HG03520 (cell line): ENCODE data around the gene ZAP70.
"Not testable (repeated sequence)": the region's sequence is repeated elsewhere in the genome, so short reads cannot be mapped to it uniquely, and the experiment has no call there.

Source experiments
- ATAC-seq: cut with Tn5 transposase; IDR thresholded peaks from one replicate; pipeline ENCODE4 v1.9.1; 2021; ENCODE audit warnings: mild to moderate bottlenecking, moderate library complexity; ENCODE audit not compliant: unreplicated experiment

The ZAP70 gene

DNA sequence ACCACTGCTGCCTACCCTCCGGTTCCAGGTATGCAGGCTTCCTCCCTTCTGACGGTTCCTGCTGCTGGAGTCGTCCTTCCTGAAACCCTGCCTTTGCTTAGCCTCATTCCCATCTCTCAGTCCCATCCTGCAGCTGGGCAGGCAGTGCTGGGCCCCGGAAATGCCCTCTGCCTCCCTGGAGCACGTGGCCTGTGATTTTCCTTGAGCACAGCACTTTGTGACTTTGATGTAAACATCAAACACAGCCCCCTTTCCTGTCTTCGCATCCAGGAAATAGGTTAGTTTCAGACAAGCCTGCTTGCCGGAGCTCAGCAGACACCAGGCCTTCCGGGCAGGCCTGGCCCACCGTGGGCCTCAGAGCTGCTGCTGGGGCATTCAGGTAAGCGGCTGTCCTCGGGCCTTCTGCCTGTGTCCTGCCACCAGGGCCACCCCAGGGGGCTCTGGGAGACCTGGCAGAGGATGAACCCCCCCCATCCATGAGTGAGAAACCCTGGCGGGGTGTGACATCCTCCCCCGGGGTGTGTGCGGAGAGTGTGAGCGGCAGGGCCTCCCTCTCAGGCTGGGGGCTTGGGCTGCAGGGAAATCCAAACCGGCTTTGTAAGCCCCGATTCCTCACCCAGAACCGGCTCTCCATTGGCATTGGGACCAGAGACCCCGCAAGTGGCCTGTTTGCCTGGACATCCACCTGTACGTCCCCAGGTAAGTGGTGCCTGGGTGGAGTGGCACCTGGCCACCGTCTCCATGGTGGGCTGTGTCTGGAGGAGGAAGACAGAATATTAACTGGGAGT lies at the start of gene ZAP70:
Gene ZAP70, plus strand, starts transcription at position 281 of the 788 bp plus-strand sequence. CDS start 10,461 bp downstream, outside the sequence.
- no peak for ATAC-seq

- ATAC-seq, result no peak
Measured at GRCh38 chr2:97663626-97663961, 49.8 kb upstream of the ZAP70 start.

- peak; percentile 79 for ATAC-seq
Measured at GRCh38 chr2:97663962-97664635, 49.3 kb upstream of the ZAP70 start, which contains the start of gene ACTR1B. Gene ACTR1B (minus strand): TSS chr2:97664044. CDS start chr2:97663890, 154 bp downstream.

GRCh38 chr2:97664636-97664970 lies 48.8 kb upstream of the ZAP70 start:
- no peak for ATAC-seq

DNA sequence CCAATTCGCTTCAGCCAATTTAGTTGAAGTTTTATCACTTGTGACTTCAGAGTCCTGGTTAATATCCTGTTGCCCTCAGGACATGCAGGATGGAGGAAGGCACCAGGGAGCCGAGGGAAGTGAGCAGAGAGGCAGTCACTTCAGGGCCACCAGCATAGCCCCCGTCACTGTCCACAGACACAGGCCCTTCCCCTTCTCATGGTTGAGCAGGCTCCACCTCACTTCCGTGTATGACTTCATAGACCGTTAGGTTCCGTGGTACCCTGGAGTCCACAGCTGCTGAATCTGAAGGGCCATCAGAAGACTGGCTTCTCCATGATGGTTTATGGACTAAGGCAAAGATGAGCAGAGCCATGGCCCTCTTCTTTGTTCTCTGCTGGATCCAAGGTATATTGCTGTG lies 43.9 kb upstream of the ZAP70 start, which contains the start of gene C2orf92:
Gene C2orf92, plus strand, starts transcription at position 266 of the 400 bp plus-strand sequence. Its CDS starts 76 bp downstream, at position 342.
- ATAC-seq, result no peak

GRCh38 chr2:97670471-97670870 lies 42.9 kb upstream of the ZAP70 start:
- no peak for ATAC-seq

DNA sequence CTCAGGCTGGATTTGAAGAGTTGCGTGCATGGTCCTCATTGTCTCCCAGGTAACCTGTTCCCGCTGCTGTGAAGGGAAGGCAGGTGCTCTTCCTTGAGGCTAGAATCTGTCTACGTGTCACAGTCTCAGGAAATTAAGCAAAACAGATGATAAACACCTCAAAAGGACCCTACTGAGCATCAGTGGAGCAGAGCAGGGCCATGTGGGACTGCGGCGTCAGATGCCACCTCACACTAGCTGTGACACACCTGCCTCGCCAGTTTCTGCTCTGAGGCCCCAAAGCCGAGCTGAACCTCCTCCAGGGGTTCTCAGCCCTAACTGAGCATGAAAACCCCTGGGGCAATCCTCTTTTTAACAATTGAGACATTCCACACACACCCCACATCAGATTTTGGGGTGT lies 41.9 kb upstream of the ZAP70 start:
- ATAC-seq, result no peak

GRCh38 chr2:97672606-97673140 lies 40.7 kb upstream of the ZAP70 start:
- not testable (repeated sequence) for ATAC-seq

GRCh38 chr2:97673182-97673914 lies 40.0 kb upstream of the ZAP70 start:
- no peak for ATAC-seq

DNA sequence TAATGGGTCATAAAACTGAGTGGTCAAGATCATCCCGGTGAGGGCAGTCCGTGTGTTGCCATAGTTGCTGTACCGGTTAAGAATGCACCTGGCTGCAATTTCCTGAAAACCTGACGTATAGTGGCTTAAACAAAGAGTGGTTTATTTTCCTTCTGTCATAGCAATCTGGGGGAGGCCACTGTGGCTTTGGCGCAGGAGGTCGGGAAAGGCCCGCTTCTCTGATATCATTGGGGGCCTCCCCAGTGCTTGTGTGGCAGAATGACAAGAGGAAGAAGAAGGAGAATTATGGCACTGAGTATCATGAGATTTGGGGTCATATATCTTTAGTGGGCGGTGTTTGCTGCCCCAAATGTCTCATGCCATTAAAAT lies 39.5 kb upstream of the ZAP70 start:
- ATAC-seq, result no peak

- no peak for ATAC-seq
Measured at GRCh38 chr2:97675430-97676113, 37.8 kb upstream of the ZAP70 start.

GRCh38 chr2:97676620-97677019 lies 36.8 kb upstream of the ZAP70 start:
- ATAC-seq, result no peak

GRCh38 chr2:97677480-97677879 lies 35.9 kb upstream of the ZAP70 start:
- ATAC-seq, result no peak

DNA sequence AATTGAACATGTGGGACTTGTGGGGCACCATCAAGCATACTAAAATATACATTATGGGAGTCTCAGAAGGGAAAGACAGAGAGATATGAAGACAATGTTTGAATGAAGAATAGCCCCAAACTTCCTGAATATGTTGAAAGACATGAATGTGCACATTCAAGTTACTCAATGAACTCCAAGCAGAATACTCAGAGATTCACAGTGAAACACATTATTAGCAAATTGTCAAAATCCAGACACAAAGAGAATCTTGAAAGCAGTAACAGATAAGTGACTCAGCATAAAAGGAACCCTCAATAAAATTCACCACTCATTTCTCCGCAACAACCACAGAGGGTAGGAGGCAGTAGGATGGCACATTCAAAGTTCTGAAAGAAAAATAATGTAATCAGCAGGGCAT lies 35.1 kb upstream of the ZAP70 start:
- ATAC-seq, result no peak

GRCh38 chr2:97687235-97687634 lies 26.1 kb upstream of the ZAP70 start:
- ATAC-seq, result not testable (repeated sequence)

DNA sequence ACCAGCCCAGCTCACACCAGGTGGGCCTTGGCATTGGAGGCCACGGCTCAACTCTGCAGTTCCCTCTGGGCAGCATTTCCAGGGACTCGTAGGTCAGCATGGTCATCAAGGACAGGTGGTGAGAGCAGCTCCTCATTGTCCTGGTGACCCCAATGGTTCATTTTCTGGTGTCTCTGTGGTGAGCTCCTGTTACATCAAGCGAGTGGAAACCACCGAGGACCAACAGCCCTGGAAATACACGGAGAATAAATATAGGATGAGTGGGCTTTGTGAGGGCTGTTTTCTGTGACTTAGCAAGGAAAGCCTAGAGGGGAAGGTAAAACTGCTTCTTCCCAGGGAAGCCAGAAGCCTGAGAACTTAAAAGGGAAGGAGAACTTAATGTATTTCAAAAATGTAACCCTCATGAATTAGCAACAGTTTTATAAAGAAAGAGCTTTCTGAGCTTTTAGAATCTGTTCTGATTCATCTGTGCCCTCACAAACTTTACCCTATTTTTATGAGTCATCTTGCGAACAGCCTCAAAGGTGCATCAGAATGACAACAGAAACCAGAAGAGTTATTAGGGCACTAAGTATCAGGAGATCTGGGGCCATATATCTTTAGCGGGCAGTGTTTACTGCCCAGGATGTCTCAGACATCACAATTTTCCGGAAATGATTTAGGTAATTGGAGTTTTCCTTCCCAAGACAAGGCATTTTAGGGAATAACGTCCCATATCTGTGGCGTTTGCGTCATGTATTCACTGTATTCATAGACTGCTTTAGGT lies 25.1 kb upstream of the ZAP70 start:
- no peak for ATAC-seq

- no peak for ATAC-seq
Measured at GRCh38 chr2:97691166-97691565, 22.2 kb upstream of the ZAP70 start.

GRCh38 chr2:97693476-97693875 lies 19.9 kb upstream of the ZAP70 start:
- ATAC-seq, result no peak

DNA sequence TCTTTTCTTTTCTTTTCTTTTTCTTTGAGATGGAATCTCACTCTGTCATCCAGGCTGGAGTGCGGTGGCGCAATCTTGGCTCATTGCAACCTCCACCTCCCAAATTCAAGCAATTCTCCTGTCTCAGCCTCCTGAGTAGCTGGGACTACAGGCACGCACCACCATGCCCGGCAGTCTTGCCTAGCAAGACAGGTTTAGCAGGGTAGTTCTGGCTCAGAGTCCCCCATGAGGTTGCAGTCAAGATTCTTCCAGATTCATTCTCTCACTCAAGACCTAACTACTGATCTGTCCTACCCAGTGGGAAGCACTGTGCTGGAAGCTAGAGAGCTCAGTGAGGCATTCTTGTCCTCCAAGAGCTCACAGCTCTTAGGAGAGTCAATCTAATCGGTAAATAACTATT lies 17.6 kb upstream of the ZAP70 start:
- ATAC-seq, result no peak
